HG03045 (cell line): ENCODE data around the gene FAM114A2.

Experiments
- ATAC-seq: cut with Tn5 transposase; IDR thresholded peaks from one replicate; pipeline ENCODE4 v1.9.1; 2021; ENCODE audit warnings: mild to moderate bottlenecking, moderate library complexity; ENCODE audit not compliant: unreplicated experiment

Gene FAM114A2

DNA sequence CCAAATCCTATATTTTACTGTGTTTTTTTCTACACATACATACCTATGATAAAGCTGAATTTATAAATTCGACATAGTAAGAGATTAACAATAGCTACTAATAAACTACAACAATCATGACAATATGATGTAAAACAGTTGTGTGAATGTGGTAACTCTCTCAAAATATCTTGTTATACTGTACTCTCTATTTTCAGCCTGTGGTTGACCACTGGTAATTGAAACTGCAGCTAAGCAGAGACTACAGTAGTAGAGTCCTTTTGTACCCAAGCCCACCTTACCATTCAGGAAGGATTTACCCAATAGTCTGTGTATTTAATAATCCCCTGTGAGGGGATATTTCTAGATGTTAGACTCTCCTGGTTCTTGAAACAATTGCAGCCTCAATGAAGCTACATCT, 86.7 kb downstream of the FAM114A2 start:
- no peak for ATAC-seq

DNA sequence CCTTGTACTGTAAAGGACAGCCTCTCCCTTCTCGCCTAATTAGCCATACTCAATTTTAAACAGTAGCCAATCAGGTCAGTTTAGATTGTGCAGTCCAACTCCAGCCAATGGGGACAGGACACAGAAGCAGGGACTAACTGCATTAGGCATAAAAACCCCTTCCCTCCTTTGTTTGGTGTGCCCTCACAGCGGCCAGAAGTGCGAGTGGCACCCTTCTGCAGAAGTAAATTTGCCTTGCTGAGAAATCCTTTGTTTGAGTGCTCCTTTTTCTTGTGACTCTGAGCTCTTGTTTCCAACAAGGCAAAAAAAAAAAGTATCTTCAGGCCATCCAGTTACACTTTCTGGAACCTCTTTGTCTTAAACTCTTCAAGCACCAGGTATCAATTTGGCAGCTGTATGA, 97.4 kb downstream of the FAM114A2 start:
- ATAC-seq = no peak
